OCI-LY3 (cell line): Measurements from ENCODE around the gene CITED2.

Experiments
- CTCF ChIP-seq: fragments of 200-600, 300-600 bp; sonication (generic); IDR thresholded peaks from 2 replicates; pipeline ENCODE4 v1.5.1; 2014; ENCODE audit warnings: antibody characterized with exemption, low read length, low read depth
- EZH2phosphoT487 ChIP-seq: fragments of 200-600 bp; shearing (Covaris generic); IDR thresholded peaks from 2 replicates; pipeline ENCODE4 v1.6.1; 2018; ENCODE audit warnings: antibody characterized with exemption, mixed run types, low read depth

GRCh38 chr6:139325686-139326085 is 48.8 kb downstream of the CITED2 start:
- TF ChIP-seq CTCF, result no peak
- no peak for TF ChIP-seq EZH2phosphoT487
